DMS53 (cell line): ENCODE data around the gene RPL37A.
A peak's percentile ranks its signal among the peaks of the same experiment; 100 is the strongest.

ENCODE experiments used
- DNase-seq: peaks from one replicate; lab custom pipeline; 2025; lab: John Stamatoyannopoulos, UW

The RPL37A gene

GRCh38 chr2:216548901-216549331 lies 50.3 kb downstream of the RPL37A start:
- no peak for DNase-seq

GRCh38 chr2:216549926-216550690 lies 51.5 kb downstream of the RPL37A start:
- DNase-seq: no peak

GRCh38 chr2:216551234-216552068 lies 52.8 kb downstream of the RPL37A start:
- DNase-seq: peak; percentile 13

GRCh38 chr2:216553093-216553478 lies 54.4 kb downstream of the RPL37A start:
- no peak for DNase-seq
